K562 (cell line): ENCODE data around the gene CAPN10. TPM values are rescaled to one million over a fixed set of nuclear protein-coding genes. Genes with fewer than 3 reads are reported as not detected.

Experiments used
- ESRRB ChIP-seq: fragments of 250-450 bp; sonication (Bioruptor Pico); IDR thresholded peaks from 2 replicates; pipeline ENCODE4 v1.5.0; 2020; ENCODE audit warnings: mild to moderate bottlenecking, moderate library complexity, borderline replicate concordance
- HMG20B ChIP-seq: fragments of 250-450 bp; sonication (Bioruptor Pico); IDR thresholded peaks from 2 replicates; pipeline ENCODE4 v1.5.0; 2021; ENCODE audit warnings: mild to moderate bottlenecking
- ILF3 ChIP-seq: fragments of 450-650 bp; IDR thresholded peaks from 2 replicates; pipeline ENCODE4 v1.6.1; 2018; ENCODE audit warnings: antibody characterized with exemption, mild to moderate bottlenecking, moderate library complexity, borderline replicate concordance
- KLF13 ChIP-seq: fragments of 450-650 bp; IDR thresholded peaks from 2 replicates; pipeline ENCODE4 v1.6.1; 2016; ENCODE audit warnings: missing genetic modification characterization, low read depth, mild to moderate bottlenecking, missing compliant biosample characterization, moderate library complexity, borderline replicate concordance
- MAFF ChIP-seq: IDR thresholded peaks from 2 replicates; pipeline ENCODE4 v1.6.1; 2012; ENCODE audit warnings: low read length, improper control_type of control experiment
- MAX ChIP-seq: sonication (generic); formaldehyde crosslinking; IDR thresholded peaks from 2 replicates; pipeline ENCODE4 v1.9.0; 2022; ENCODE audit warnings: mild to moderate bottlenecking, missing genetic modification reagents
- PBX2 ChIP-seq, 2 experiments: IDR thresholded peaks in 1 of 2; conservative IDR thresholded peaks in 1 of 2; 2 replicates each; pipeline ENCODE4 v1.6.1; 2016; ENCODE audit warnings: low read depth in 2 of 2, mild to moderate bottlenecking in 1 of 2, missing compliant biosample characterization in 1 of 2, missing genetic modification characterization in 1 of 2, moderate library complexity in 1 of 2
- PHB2 ChIP-seq: fragments of 450-650 bp; IDR thresholded peaks from 2 replicates; pipeline ENCODE4 v1.6.1; 2017; ENCODE audit warnings: low read depth
- PPARD ChIP-seq: fragments of 250-450 bp; sonication (Bioruptor Pico); IDR thresholded peaks from 2 replicates; pipeline ENCODE4 v1.8.0; 2022; ENCODE audit warnings: inconsistent platforms, mild to moderate bottlenecking, moderate library complexity
- SP1 ChIP-seq: sonication (generic); formaldehyde crosslinking; IDR thresholded peaks from 2 replicates; pipeline ENCODE4 v1.8.1; 2022; ENCODE audit warnings: mild to moderate bottlenecking, missing genetic modification reagents
- SRSF9 ChIP-seq: fragments of 200-400 bp; formaldehyde crosslinking; IDR thresholded peaks from 2 replicates; pipeline ENCODE4 v1.6.1; 2017; ENCODE audit warnings: low read depth, low read length, borderline replicate concordance
- STAG1 ChIP-seq: sonication (generic); formaldehyde crosslinking; IDR thresholded peaks from 2 replicates; pipeline ENCODE4 v1.5.0; 2020; ENCODE audit warnings: missing genetic modification reagents, borderline replicate concordance
- THAP12 ChIP-seq: fragments of 250-450 bp; sonication (Bioruptor Pico); IDR thresholded peaks from 2 replicates; pipeline ENCODE4 v1.9.0; 2021; ENCODE audit warnings: mild to moderate bottlenecking, inconsistent platforms
- THRA ChIP-seq: fragments of 450-650 bp; IDR thresholded peaks from 2 replicates; pipeline ENCODE4 v1.6.1; 2017; ENCODE audit warnings: mild to moderate bottlenecking, moderate library complexity
- XRCC3 ChIP-seq: fragments of 450-650 bp; IDR thresholded peaks from 2 replicates; pipeline ENCODE4 v1.6.1; 2017; ENCODE audit warnings: mild to moderate bottlenecking, moderate library complexity
- ZBED1 ChIP-seq: IDR thresholded peaks from 2 replicates; pipeline ENCODE4 v1.6.1; 2014
- ZC3H11A ChIP-seq: IDR thresholded peaks from 2 replicates; pipeline ENCODE4 v1.6.1; 2012; ENCODE audit warnings: low read depth, low read length, improper control_type of control experiment
- ZNF140 ChIP-seq: fragments of 250-450 bp; sonication (Bioruptor Pico); IDR thresholded peaks from 2 replicates; pipeline ENCODE4 v1.8.0; 2021; ENCODE audit warnings: moderate library complexity, mild to moderate bottlenecking, inconsistent platforms
- ZNF586 ChIP-seq: fragments of 450-650 bp; formaldehyde crosslinking; conservative IDR thresholded peaks from 2 replicates; pipeline ENCODE4 v1.4.0; 2020; ENCODE audit warnings: mild to moderate bottlenecking, moderate library complexity
- polyA plus RNA-seq, 8 experiments: library from polyadenylated mRNA; depleted of rRNA in 4 of 8; stranded (reverse) in 5 of 8; unstranded in 3 of 8; fragments of >200 nt; fragmentation: Nextera tagmentation in 2 of 8; fragmentation: Illumina TruSeq in 1 of 8; extraction: Ambion mirVana in 2 of 8; extraction: Trizol in 1 of 8; gene quantifications; 2 replicates each; pipeline versions ENCODE4 v1.2.1 to v1.2.3, GENCODE V29; 2011 to 2014; ENCODE audit warnings: inconsistent platforms in 1 of 8, missing spikeins in 1 of 8
- total RNA-seq, 7 experiments: library from RNA; depleted of rRNA in 6 of 7; stranded (reverse); fragments of >200 nt in 6 of 7; fragmentation: Illumina TruSeq in 2 of 7; extraction: Trizol in 2 of 7; gene quantifications; 2 replicates each; pipeline versions ENCODE4 v1.2.1 to v1.2.3, GENCODE V29; 2011 to 2021; ENCODE audit warnings: low replicate concordance in 1 of 7

The CAPN10 gene
- total and polyA plus RNA-seq, 9 of the 15 experiments (the other 6 are each of a cell fraction or from before 2014, with no cell fraction given), result 0.08 to 26.1 (median 8.4) TPM

- peak; percentile 62; the same call in 1 of the 2 replicates for TF ChIP-seq KLF13 (tag)
- no peak for TF ChIP-seq PBX2 (CRISPR knock-in tag; IDR thresholded peaks at IDR 0.05; ENCODE audit: low read depth)
- TF ChIP-seq PBX2 (tag; conservative IDR thresholded peaks at IDR 0.05; ENCODE audit: low read depth), result no peak
- TF ChIP-seq PHB2, result no peak
- TF ChIP-seq ZNF586 (CRISPR knock-in tag), result no peak
- peak; percentile 90 for TF ChIP-seq THAP12 (CRISPR knock-in tag)
- TF ChIP-seq ZNF140, result no peak
- TF ChIP-seq PPARD (CRISPR knock-in tag), result no peak
- TF ChIP-seq SRSF9, result no peak
- TF ChIP-seq HMG20B (CRISPR knock-in tag), result no peak
- TF ChIP-seq ZC3H11A, result no peak
- TF ChIP-seq SP1 (CRISPR knock-in tag), result peak; percentile 86
- peak; percentile 92 for TF ChIP-seq MAX (CRISPR knock-in tag)
- TF ChIP-seq ZBED1, result peak; percentile 5; the same call in 1 of the 2 replicates
- TF ChIP-seq THRA, result no peak
- no peak for TF ChIP-seq STAG1 (CRISPR knock-in tag)
- TF ChIP-seq ESRRB, result no peak
- TF ChIP-seq XRCC3, result no peak
- no peak for TF ChIP-seq ILF3
- no peak for TF ChIP-seq MAFF
These were observed 25.8 kb upstream of the CAPN10 start (continued) for GRCh38 chr2:240560480-240561324.
